Memory B cell (primary cell): ENCODE measurements around the gene TTC12.

Experiments used
- ATAC-seq: fragments of 150-1000 bp; cut with Tn5 transposase; 2 replicates; pipeline ENCODE4 v1.10.0; 2021; ENCODE audit warnings: low read depth, mild to moderate bottlenecking, moderate library complexity
- DNase-seq, 2 donors: peaks; one replicate each; pipeline ENCODE4 v3.0.0; 2022; ENCODE audit warnings: low spot score in 2 of 2
- H3K27ac Mint-ChIP-seq: one replicate; pipeline ENCODE4 v1.8.0; 2022; ENCODE audit warnings: mild to moderate bottlenecking, moderate library complexity, mixed read lengths
- H3K27me3 Mint-ChIP-seq: one replicate; pipeline ENCODE4 v1.8.0; 2022; ENCODE audit warnings: mixed read lengths
- H3K36me3 Mint-ChIP-seq: one replicate; pipeline ENCODE4 v1.8.0; 2022; ENCODE audit warnings: mild to moderate bottlenecking, mixed read lengths
- H3K4me1 Mint-ChIP-seq: one replicate; pipeline ENCODE4 v1.8.0; 2022; ENCODE audit warnings: mixed read lengths
- H3K4me3 Mint-ChIP-seq: one replicate; pipeline ENCODE4 v1.8.0; 2022; ENCODE audit warnings: mild to moderate bottlenecking, moderate library complexity, mixed read lengths
- H3K9me3 Mint-ChIP-seq: one replicate; pipeline ENCODE4 v1.8.0; 2022; ENCODE audit warnings: mixed read lengths

TTC12 gene

GRCh38 chr11:113382121-113382520, 67.7 kb downstream of the TTC12 start:
- H3K36me3 Mint-ChIP-seq = peaks cover 16% of the 10 kb centered on the region
- H3K4me1 Mint-ChIP-seq = no peaks in the 10 kb centered on the region
- DNase-seq (no peak), ATAC-seq (no peak)
- H3K27ac Mint-ChIP-seq = no peak overlapping the region
- no peaks in the 10 kb centered on the region for H3K27me3 Mint-ChIP-seq
- H3K9me3 Mint-ChIP-seq = no peaks in the 10 kb centered on the region
- no peak overlapping the region for H3K4me3 Mint-ChIP-seq

DNA sequence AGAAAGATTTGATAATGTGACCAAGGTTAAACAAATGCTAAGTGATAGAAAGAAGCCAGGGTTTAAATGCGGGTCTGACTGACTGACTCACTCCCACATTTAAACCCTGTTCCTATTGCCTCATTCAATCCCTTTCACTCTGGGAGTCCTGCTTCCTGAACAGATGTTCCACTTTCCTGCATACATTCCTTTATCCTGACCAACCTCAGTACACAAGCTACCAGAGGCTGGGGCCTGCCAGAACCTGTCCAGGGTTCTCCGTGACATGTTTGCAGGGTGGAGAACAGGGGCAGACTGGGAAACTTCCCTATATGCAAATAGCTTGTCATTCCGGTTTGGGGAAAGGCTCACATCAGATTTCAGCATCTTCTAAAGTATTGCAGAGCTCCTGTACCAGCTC, 70.2 kb downstream of the TTC12 start:
- H3K9me3 Mint-ChIP-seq = no peaks in the 10 kb centered on the region
- ATAC-seq (no peak), DNase-seq (no peak)
- H3K4me1 Mint-ChIP-seq = no peaks in the 10 kb centered on the region
- no peaks in the 10 kb centered on the region for H3K27me3 Mint-ChIP-seq
- no peak overlapping the region for H3K27ac Mint-ChIP-seq
- peaks cover 10% of the 10 kb centered on the region for H3K36me3 Mint-ChIP-seq
- no peak overlapping the region for H3K4me3 Mint-ChIP-seq

GRCh38 chr11:113385749-113386148, 71.4 kb downstream of the TTC12 start:
- peaks cover 3% of the 10 kb centered on the region for H3K36me3 Mint-ChIP-seq
- no peak overlapping the region for H3K4me3 Mint-ChIP-seq
- H3K27ac Mint-ChIP-seq = no peak overlapping the region
- no peak for DNase-seq
- H3K27me3 Mint-ChIP-seq = no peaks in the 10 kb centered on the region
- no peak for ATAC-seq
- no peaks in the 10 kb centered on the region for H3K4me1 Mint-ChIP-seq
- no peaks in the 10 kb centered on the region for H3K9me3 Mint-ChIP-seq

GRCh38 chr11:113386866-113387265, 72.5 kb downstream of the TTC12 start:
- Mint-ChIP-seq H3K9me3 (no peaks in the 10 kb centered on the region), H3K4me1 (no peaks in the 10 kb centered on the region), H3K27ac (no peak overlapping the region), H3K36me3 (peaks cover 3% of the 10 kb centered on the region), H3K4me3 (no peak overlapping the region), H3K27me3 (no peaks in the 10 kb centered on the region)
- ATAC-seq (no peak), DNase-seq (no peak)

DNA sequence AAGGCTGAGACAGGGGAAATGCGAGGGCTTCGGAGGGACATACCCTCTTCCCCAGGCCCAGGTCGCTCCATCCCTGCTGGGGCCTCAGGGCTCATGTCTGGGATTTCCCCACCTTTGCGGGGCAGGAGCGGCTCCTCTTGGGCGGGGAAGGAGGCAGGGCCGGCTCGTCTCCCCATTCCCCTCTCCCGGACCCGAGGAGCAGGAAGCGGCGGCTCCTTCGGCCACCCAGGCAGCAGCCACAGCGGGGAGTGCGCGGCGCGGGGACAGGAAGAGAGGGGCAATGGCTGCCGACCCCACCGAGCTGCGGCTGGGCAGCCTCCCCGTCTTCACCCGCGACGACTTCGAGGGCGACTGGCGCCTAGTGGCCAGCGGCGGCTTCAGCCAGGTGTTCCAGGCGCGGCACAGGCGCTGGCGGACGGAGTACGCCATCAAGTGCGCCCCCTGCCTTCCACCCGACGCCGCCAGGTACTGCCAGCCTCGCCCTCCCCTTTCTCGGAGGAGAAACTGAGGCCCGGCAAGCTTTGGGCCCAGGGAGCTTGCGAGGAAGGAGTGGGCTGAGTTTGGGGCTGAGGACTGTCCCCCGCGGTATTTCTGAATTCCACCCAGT, 73.3 kb downstream of the TTC12 start, which contains the start of gene ANKK1:
ANKK1 (plus strand) TSS at position 175 of the 607 bp plus-strand sequence; CDS start at position 281, 106 bp downstream.
- no peak within 1 kb of the TSS for H3K27ac Mint-ChIP-seq
- no peaks in the 10 kb centered on the region for H3K27me3 Mint-ChIP-seq
- no peak for ATAC-seq
- no peak for DNase-seq
- H3K36me3 Mint-ChIP-seq = peaks cover 3% of the 10 kb centered on the region
- H3K4me1 Mint-ChIP-seq = no peaks in the 10 kb centered on the region
- H3K9me3 Mint-ChIP-seq = no peaks in the 10 kb centered on the region
- H3K4me3 Mint-ChIP-seq = no peak within 1 kb of the TSS

- no peak overlapping the region for H3K4me3 Mint-ChIP-seq
- H3K4me1 Mint-ChIP-seq = no peaks in the 10 kb centered on the region
- H3K27me3 Mint-ChIP-seq = no peaks in the 10 kb centered on the region
- H3K36me3 Mint-ChIP-seq = peaks cover 3% of the 10 kb centered on the region
- no peaks in the 10 kb centered on the region for H3K9me3 Mint-ChIP-seq
- H3K27ac Mint-ChIP-seq = no peak overlapping the region
- DNase-seq (no peak), ATAC-seq (no peak)
Measured at GRCh38 chr11:113389272-113389671, 74.9 kb downstream of the TTC12 start.

- no peaks in the 10 kb centered on the region for H3K4me1 Mint-ChIP-seq
- no peak overlapping the region for H3K4me3 Mint-ChIP-seq
- DNase-seq (no peak), ATAC-seq (no peak)
- H3K36me3 Mint-ChIP-seq = no peaks in the 10 kb centered on the region
- H3K27me3 Mint-ChIP-seq = no peaks in the 10 kb centered on the region
- H3K27ac Mint-ChIP-seq = no peak overlapping the region
- H3K9me3 Mint-ChIP-seq = no peaks in the 10 kb centered on the region
Measured at GRCh38 chr11:113392236-113392921, 78.0 kb downstream of the TTC12 start.

DNA sequence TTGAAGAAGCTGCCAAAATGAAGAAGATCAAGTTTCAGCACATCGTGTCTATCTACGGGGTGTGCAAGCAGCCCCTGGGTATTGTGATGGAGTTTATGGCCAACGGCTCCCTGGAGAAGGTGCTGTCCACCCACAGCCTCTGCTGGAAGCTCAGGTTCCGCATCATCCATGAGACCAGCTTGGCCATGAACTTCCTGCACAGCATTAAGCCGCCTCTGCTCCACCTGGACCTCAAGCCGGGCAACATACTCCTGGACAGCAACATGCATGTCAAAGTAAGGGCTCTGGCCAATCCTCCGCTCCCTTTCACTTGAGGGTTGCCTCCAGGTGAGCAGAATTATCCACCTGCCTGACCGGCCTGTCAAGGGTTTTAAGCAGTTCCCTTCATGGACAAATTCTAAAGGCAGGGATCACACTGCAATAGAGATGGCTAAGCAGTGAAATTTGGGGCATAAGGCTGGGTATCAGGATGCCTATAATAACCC, 79.2 kb downstream of the TTC12 start:
- Mint-ChIP-seq H3K9me3 (no peaks in the 10 kb centered on the region), H3K4me1 (no peaks in the 10 kb centered on the region), H3K4me3 (no peak overlapping the region), H3K27me3 (no peaks in the 10 kb centered on the region), H3K27ac (no peak overlapping the region), H3K36me3 (peaks cover 2% of the 10 kb centered on the region)
- DNase-seq (no peak), ATAC-seq (no peak)

DNA sequence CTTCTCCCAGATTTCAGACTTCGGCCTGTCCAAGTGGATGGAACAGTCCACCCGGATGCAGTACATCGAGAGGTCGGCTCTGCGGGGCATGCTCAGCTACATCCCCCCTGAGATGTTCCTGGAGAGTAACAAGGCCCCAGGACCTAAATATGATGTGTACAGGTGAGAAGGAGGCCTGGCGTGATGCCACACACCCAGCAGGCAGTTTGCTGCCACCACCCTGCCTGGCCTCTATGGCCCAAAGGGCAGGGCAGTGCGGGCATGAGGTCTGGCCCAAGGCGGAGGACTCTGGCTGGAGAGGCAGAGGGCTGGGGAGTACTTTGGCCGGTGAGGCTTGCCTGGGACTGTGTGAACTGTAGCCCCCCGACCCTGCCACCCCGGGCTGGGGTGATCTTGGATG, 80.5 kb downstream of the TTC12 start:
- Mint-ChIP-seq H3K27me3 (no peaks in the 10 kb centered on the region), H3K4me3 (no peak overlapping the region), H3K36me3 (peaks cover 2% of the 10 kb centered on the region), H3K9me3 (no peaks in the 10 kb centered on the region), H3K4me1 (no peaks in the 10 kb centered on the region), H3K27ac (no peak overlapping the region)
- DNase-seq (no peak), ATAC-seq (no peak)

- H3K27me3 Mint-ChIP-seq = no peaks in the 10 kb centered on the region
- H3K4me1 Mint-ChIP-seq = no peaks in the 10 kb centered on the region
- H3K27ac Mint-ChIP-seq = no peak overlapping the region
- H3K4me3 Mint-ChIP-seq = no peak overlapping the region
- no peaks in the 10 kb centered on the region for H3K9me3 Mint-ChIP-seq
- H3K36me3 Mint-ChIP-seq = peaks cover 2% of the 10 kb centered on the region
- ATAC-seq = no peak
- DNase-seq = no peak
Measured at GRCh38 chr11:113395782-113396336, 81.5 kb downstream of the TTC12 start.

DNA sequence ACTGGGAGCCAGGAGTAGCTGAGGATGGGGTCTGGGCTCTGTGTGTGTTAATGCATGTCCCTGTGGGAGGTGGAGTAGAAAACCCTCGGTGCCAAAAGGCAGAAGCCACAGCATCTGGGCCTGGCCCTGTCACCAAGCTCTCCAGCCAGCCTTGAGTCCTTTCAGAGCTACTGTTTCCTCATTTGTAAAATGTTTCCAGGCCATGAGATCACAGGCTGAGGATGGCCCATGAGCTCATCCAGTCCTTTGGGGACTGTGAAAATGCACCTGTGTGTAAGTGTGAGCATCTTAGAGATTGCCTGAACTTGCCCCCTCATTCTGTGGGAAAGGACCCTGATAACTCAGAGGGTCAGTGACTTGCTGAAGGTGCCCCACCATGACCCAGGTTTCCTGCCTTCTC, 82.3 kb downstream of the TTC12 start:
- no peak for DNase-seq

GRCh38 chr11:113397212-113397611, 82.8 kb downstream of the TTC12 start:
- H3K27me3 Mint-ChIP-seq = no peaks in the 10 kb centered on the region
- H3K36me3 Mint-ChIP-seq = peaks cover 2% of the 10 kb centered on the region
- ATAC-seq (no peak), DNase-seq (no peak)
- no peak overlapping the region for H3K4me3 Mint-ChIP-seq
- H3K9me3 Mint-ChIP-seq = no peaks in the 10 kb centered on the region
- H3K27ac Mint-ChIP-seq = no peak overlapping the region
- H3K4me1 Mint-ChIP-seq = no peaks in the 10 kb centered on the region

More for the DNA sequence above, 82.3 kb downstream of the TTC12 start:
- Mint-ChIP-seq H3K36me3 (peaks cover 2% of the 10 kb centered on the region), H3K27me3 (no peaks in the 10 kb centered on the region), H3K9me3 (no peaks in the 10 kb centered on the region), H3K27ac (no peak overlapping the region), H3K4me3 (no peak overlapping the region), H3K4me1 (no peaks in the 10 kb centered on the region)
- no peak for ATAC-seq

- DNase-seq (no peak), ATAC-seq (no peak)
- Mint-ChIP-seq H3K27me3 (no peaks in the 10 kb centered on the region), H3K9me3 (no peaks in the 10 kb centered on the region), H3K27ac (no peak overlapping the region), H3K36me3 (peaks cover 2% of the 10 kb centered on the region), H3K4me1 (no peaks in the 10 kb centered on the region), H3K4me3 (no peak overlapping the region)
Measured at GRCh38 chr11:113397821-113398220, 83.4 kb downstream of the TTC12 start.

DNA sequence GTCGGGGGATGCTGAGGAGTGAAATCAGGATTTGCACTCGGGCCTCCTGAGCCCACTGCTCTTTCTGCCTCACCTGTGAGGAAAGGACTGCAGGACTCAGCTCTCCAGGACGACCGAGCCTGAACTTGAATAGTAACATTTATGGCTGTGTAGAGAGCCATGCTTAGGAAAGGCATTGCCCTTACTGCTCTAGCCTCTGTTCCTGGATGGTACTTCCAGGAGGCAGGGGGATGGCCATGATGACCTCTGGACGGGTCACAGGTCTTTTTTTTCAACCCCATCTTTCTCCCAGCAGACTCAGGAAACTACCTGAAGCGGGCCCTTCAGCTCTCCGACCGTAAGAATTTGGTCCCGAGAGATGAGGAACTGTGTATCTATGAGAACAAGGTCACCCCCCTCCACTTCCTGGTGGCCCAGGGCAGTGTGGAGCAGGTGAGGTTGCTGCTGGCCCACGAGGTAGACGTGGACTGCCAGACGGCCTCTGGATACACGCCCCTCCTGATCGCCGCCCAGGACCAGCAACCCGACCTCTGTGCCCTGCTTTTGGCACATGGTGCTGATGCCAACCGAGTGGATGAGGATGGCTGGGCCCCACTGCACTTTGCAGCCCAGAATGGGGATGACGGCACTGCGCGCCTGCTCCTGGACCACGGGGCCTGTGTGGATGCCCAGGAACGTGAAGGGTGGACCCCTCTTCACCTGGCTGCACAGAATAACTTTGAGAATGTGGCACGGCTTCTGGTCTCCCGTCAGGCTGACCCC, 84.5 kb downstream of the TTC12 start:
- ATAC-seq = no peak
- Mint-ChIP-seq H3K27me3 (peaks cover 3% of the 10 kb centered on the region), H3K27ac (no peak overlapping the region), H3K9me3 (no peaks in the 10 kb centered on the region), H3K36me3 (peaks cover 2% of the 10 kb centered on the region), H3K4me3 (no peak overlapping the region), H3K4me1 (no peaks in the 10 kb centered on the region)
- no peak for DNase-seq
